Measurements from ENCODE around the gene ANKRD55. TPM values are rescaled to one million over a fixed set of nuclear protein-coding genes. Genes with fewer than 3 reads are reported as not detected.

Gene ANKRD55
- total and polyA plus RNA-seq, 9 of the 15 experiments (the other 6 are each of a cell fraction or from before 2014, with no cell fraction given), result 3.4 to 10.6 (median 6.5) TPM

GRCh38 chr5:56123531-56124243 lies 109.4 kb downstream of the ANKRD55 start (continued):
- TF ChIP-seq C11orf30 (IDR thresholded peaks at IDR 0.05; ENCODE audit: low read depth), result peak; percentile 83
- TF ChIP-seq POLR2AphosphoS5 (IDR thresholded peaks at IDR 0.05; ENCODE audit: control insufficient read depth, insufficient read depth, low read depth, low read length), result peak; percentile 100
- peak in 1 of 2 experiments; percentile 88; a peak in 2 of 4 replicates for TF ChIP-seq BCLAF1 (IDR thresholded peaks at IDR 0.05; ENCODE audit: borderline replicate concordance in 1 of 2, control insufficient read depth in 1 of 2, low read depth in 2 of 2, low read length in 1 of 2)
- peak; percentile 90 for TF ChIP-seq MAX (CRISPR knock-in tag; IDR thresholded peaks at IDR 0.05)
- peak; percentile 58; the same call in 1 of the 2 replicates for TF ChIP-seq NFATC3 (IDR thresholded peaks at IDR 0.05)
- peak; percentile 93 for TF ChIP-seq KLF13 (tag; IDR thresholded peaks at IDR 0.05; ENCODE audit: borderline replicate concordance, low read depth)
- TF ChIP-seq PML (IDR thresholded peaks at IDR 0.05; ENCODE audit: low read length), result peak; percentile 100
- TF ChIP-seq HDAC2 (IDR thresholded peaks at IDR 0.05), result peak; percentile 100
- TF ChIP-seq ZNF449 (CRISPR knock-in tag; IDR thresholded peaks at IDR 0.05), result peak; percentile 86; the same call in 1 of the 2 replicates
- TF ChIP-seq CREM (IDR thresholded peaks at IDR 0.05; ENCODE audit: low read depth), result peak; percentile 84
- TF ChIP-seq, protein P1, sequence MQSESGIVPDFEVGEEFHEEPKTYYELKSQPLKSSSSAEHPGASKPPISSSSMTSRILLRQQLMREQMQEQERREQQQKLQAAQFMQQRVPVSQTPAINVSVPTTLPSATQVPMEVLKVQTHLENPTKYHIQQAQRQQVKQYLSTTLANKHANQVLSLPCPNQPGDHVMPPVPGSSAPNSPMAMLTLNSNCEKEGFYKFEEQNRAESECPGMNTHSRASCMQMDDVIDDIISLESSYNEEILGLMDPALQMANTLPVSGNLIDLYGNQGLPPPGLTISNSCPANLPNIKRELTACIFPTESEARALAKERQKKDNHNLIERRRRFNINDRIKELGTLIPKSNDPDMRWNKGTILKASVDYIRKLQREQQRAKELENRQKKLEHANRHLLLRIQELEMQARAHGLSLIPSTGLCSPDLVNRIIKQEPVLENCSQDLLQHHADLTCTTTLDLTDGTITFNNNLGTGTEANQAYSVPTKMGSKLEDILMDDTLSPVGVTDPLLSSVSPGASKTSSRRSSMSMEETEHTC (IDR thresholded peaks at IDR 0.05), result peak; percentile 82
- TF ChIP-seq MYC (IDR thresholded peaks at IDR 0.05; ENCODE audit: low read depth, low read length), result peak; percentile 80; the same call in 1 of the 2 replicates
- no peak for TF ChIP-seq MYC (CRISPR knock-in tag; IDR thresholded peaks at IDR 0.05; ENCODE audit: borderline replicate concordance, low read depth)
- TF ChIP-seq CCAR2 (IDR thresholded peaks at IDR 0.05; ENCODE audit: low read depth, low read length), result no peak
- TF ChIP-seq NCOA2 (IDR thresholded peaks at IDR 0.05; ENCODE audit: partially characterized antibody in 2 of 2), result peak; percentile 90 to 93
- TF ChIP-seq CXXC5 (CRISPR knock-in tag; IDR thresholded peaks at IDR 0.05), result peak; percentile 98
- TF ChIP-seq, protein P2, sequence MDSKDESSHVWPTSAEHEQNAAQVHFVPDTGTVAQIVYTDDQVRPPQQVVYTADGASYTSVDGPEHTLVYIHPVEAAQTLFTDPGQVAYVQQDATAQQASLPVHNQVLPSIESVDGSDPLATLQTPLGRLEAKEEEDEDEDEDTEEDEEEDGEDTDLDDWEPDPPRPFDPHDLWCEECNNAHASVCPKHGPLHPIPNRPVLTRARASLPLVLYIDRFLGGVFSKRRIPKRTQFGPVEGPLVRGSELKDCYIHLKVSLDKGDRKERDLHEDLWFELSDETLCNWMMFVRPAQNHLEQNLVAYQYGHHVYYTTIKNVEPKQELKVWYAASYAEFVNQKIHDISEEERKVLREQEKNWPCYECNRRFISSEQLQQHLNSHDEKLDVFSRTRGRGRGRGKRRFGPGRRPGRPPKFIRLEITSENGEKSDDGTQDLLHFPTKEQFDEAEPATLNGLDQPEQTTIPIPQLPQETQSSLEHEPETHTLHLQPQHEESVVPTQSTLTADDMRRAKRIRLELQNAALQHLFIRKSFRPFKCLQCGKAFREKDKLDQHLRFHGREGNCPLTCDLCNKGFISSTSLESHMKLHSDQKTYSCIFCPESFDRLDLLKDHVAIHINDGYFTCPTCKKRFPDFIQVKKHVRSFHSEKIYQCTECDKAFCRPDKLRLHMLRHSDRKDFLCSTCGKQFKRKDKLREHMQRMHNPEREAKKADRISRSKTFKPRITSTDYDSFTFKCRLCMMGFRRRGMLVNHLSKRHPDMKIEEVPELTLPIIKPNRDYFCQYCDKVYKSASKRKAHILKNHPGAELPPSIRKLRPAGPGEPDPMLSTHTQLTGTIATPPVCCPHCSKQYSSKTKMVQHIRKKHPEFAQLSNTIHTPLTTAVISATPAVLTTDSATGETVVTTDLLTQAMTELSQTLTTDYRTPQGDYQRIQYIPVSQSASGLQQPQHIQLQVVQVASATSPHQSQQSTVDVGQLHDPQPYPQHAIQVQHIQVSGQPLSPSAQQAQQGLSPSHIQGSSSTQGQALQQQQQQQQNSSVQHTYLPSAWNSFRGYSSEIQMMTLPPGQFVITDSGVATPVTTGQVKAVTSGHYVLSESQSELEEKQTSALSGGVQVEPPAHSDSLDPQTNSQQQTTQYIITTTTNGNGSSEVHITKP (IDR thresholded peaks at IDR 0.05; ENCODE audit: partially characterized antibody), result peak; percentile 32

Data from K562 (cell line).